Measurements from ENCODE around the gene TRPT1.
A peak's percentile ranks its signal among the peaks of the same experiment; 100 is the strongest.

TRPT1 gene

GRCh38 chr11:64207256-64208085 lies 18.5 kb downstream of the TRPT1 start:
- no peaks in the 10 kb centered on the region for H3K9me3 Mint-ChIP-seq
- peak overlapping the region; percentile 51 for H3K27ac Mint-ChIP-seq
- no peak for TF ChIP-seq CTCF (IDR thresholded peaks at IDR 0.05)
- H3K4me3 Mint-ChIP-seq = no peak overlapping the region
- peaks cover 49% of the 10 kb centered on the region for H3K4me1 Mint-ChIP-seq
- peaks cover 30% of the 10 kb centered on the region for H3K36me3 Mint-ChIP-seq (ENCODE audit: low read depth)
- DNase-seq = no peak
- no peaks in the 10 kb centered on the region for H3K27me3 Mint-ChIP-seq (ENCODE audit: low read depth, poor library complexity)

GRCh38 chr11:64206457-64207255 lies 19.3 kb downstream of the TRPT1 start, which contains the start of gene FERMT3:
FERMT3 (plus strand) TSS chr11:64206721; CDS start chr11:64207365, 644 bp downstream.
- no peaks in the 10 kb centered on the region for H3K27me3 Mint-ChIP-seq (ENCODE audit: low read depth, poor library complexity)
- no peak within 1 kb of the TSS for H3K4me3 Mint-ChIP-seq
- H3K36me3 Mint-ChIP-seq (ENCODE audit: low read depth) = peaks cover 31% of the 10 kb centered on the region
- H3K27ac Mint-ChIP-seq = peak within 1 kb of the TSS; percentile 51
- H3K9me3 Mint-ChIP-seq = no peaks in the 10 kb centered on the region
- no peak for TF ChIP-seq CTCF (IDR thresholded peaks at IDR 0.05)
- peaks cover 49% of the 10 kb centered on the region for H3K4me1 Mint-ChIP-seq
- no peak for DNase-seq

GRCh38 chr11:64204464-64204989 lies 21.5 kb downstream of the TRPT1 start:
- TF ChIP-seq CTCF (IDR thresholded peaks at IDR 0.05) = peak; percentile 56
- Mint-ChIP-seq H3K4me1 (peaks cover 49% of the 10 kb centered on the region), H3K4me3 (peak overlapping the region; percentile 51), H3K27ac (peak overlapping the region; percentile 98), H3K9me3 (no peaks in the 10 kb centered on the region), H3K27me3 (ENCODE audit: low read depth, poor library complexity) (no peaks in the 10 kb centered on the region), H3K36me3 (ENCODE audit: low read depth) (peaks cover 48% of the 10 kb centered on the region)
- peak; percentile 74 for DNase-seq

GRCh38 chr11:64204080-64204440 lies 21.9 kb downstream of the TRPT1 start:
- peak overlapping the region; percentile 98 for H3K27ac Mint-ChIP-seq

GRCh38 chr11:64203421-64204079 lies 22.4 kb downstream of the TRPT1 start:
- H3K4me3 Mint-ChIP-seq = peak overlapping the region; percentile 6
- H3K27me3 Mint-ChIP-seq (ENCODE audit: low read depth, poor library complexity) = no peaks in the 10 kb centered on the region
- no peaks in the 10 kb centered on the region for H3K9me3 Mint-ChIP-seq
- TF ChIP-seq CTCF (IDR thresholded peaks at IDR 0.05) = no peak
- peaks cover 49% of the 10 kb centered on the region for H3K36me3 Mint-ChIP-seq (ENCODE audit: low read depth)
- H3K27ac Mint-ChIP-seq = peak overlapping the region; percentile 98
- H3K4me1 Mint-ChIP-seq = peaks cover 44% of the 10 kb centered on the region
- no peak for DNase-seq

More at GRCh38 chr11:64204080-64204440, 21.9 kb downstream of the TRPT1 start:
- peaks cover 49% of the 10 kb centered on the region for H3K36me3 Mint-ChIP-seq (ENCODE audit: low read depth)
- peaks cover 49% of the 10 kb centered on the region for H3K4me1 Mint-ChIP-seq
- DNase-seq = no peak
- no peak overlapping the region for H3K4me3 Mint-ChIP-seq
- no peaks in the 10 kb centered on the region for H3K9me3 Mint-ChIP-seq
- TF ChIP-seq CTCF (IDR thresholded peaks at IDR 0.05) = no peak
- no peaks in the 10 kb centered on the region for H3K27me3 Mint-ChIP-seq (ENCODE audit: low read depth, poor library complexity)
